NCI-H2081 (cell line): ENCODE data around the gene PPP2R2C.

ENCODE experiments used
- DNase-seq, 2 experiments: peaks; one replicate each; lab custom pipeline; 2025; lab: John Stamatoyannopoulos, UW

The PPP2R2C gene

DNA sequence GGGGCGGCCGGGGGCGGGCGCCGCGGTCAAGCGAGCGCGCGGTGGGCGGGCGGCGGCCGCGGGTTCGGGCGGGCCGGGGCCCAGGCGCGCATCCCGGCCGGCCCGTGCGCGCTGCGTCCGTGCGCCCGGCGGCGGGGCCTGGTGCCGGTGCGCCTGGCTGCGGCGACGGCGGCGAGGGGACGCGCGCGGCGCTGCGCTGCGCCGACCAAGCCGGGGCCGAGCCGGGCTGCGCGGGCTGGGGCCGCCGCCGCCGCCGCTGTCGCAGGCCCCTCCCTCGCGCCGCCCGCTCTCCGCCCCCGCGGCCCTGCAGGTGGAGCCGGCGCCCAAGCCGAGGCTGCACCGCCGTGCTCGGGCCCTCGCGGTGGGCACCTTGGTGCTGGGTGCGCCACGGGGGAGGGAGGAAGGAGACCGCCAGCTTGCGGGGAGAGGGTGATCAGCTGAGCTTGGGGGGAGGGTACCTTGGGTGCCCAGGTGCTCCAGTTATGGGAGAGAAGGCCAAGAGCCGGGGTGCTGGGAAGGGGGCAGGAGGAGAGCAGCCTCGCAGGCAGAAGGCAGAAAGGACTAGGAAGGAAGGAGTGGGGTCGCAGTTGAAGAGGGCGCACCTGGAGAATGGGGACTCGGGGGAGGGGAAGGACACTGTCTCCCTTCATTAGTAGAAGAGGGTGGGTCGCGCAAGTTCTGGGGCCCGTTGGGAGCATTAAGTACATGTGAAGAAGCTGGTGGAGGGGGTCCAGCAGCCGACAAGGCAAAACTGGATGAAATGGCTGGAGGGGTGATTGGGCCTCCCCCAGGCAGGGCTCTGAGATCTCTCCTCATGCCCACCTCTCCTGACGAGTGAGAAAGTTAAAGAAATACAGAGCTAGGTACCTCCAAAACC, at the start of gene PPP2R2C:
PPP2R2C (minus strand) TSS at position 228 of the 877 bp plus-strand sequence. CDS start 385 bp downstream, outside the sequence.
- DNase-seq: no peak

DNA sequence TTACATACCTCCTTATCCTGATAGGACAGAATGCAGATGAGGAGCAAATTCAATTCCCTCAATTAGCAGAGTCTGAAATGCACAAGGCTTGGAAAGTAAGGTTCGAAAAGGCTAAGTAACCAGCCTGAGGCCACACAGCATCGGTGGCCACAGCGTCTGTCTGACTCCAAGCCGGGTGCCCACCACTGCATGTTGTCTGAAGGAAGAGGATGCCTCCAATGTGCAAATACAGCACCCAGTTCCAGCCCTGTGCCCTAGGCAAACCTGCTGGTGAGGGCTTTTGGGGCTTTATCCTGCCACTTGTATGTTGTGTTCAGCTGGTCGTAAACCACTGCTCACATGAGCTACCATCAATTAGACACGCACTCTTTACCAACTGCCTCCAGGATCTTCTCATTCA, 48.6 kb upstream of the PPP2R2C start:
- no peak for DNase-seq

DNA sequence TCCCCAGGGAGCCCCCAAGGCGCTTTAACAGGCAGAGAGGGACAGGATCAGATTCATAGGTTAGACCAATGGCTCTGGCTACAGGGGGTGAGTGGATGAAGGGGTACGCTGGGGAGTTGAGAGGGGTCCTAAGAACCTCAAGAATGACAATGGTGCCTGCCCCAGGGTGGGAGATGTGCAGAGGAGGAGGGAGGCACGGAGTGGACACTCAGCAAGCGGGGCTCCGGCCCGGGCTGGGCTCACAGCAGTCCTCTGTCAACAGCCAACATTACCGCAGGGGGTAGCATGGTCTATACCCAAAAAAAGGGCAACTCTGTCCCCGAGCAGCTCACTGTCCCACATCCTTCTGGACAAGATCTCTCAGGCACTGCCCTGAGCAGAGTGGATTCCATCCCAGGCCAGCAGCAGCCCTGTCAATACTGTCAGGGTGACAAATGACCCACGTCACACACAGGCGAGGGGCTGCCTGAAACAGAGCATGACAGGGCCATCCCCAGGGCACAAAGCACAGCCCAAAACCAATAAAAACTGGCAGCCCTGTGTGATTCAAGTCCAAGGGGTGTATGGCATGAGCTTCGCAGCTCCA, 47.7 kb upstream of the PPP2R2C start:
- DNase-seq: no peak

DNA sequence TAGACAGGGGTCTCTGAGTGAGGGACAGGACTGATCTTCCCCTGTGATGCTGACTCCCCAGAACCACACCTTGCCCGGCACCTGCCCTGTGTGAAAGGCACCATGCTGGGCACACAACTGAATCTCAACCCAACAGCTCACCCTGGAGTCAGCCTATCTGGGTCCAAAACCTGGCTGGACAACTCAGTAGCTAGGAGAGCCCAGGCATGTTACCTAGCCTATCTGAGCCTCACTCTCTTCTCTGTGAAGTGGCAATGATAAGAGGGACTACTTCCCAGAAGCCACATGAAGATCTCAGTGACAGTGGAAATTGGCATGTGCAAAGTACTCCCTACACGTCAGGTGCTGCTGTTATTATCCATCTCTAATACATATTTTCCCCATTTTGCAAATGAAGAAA, 44.8 kb upstream of the PPP2R2C start:
- DNase-seq: no peak

DNA sequence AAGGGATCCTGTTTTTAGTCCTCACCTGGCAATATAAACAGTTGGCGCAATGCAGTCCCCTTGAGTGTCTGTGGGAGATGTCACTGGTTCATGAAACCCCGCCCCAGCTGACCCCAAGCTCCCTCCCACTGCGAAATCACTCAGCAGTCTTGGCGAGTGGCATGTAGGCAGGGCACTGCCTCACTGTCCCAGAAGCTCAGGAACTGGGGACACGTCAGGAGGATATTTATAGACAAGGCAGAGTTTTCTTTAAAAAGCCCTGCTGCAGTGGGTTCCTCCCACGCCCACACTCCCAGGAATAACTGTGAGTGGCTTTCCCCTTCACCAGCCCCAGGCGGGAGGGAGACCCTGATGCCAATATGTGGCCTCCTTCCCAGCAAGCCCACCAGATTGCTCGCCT, 44.3 kb upstream of the PPP2R2C start:
- no peak for DNase-seq

DNA sequence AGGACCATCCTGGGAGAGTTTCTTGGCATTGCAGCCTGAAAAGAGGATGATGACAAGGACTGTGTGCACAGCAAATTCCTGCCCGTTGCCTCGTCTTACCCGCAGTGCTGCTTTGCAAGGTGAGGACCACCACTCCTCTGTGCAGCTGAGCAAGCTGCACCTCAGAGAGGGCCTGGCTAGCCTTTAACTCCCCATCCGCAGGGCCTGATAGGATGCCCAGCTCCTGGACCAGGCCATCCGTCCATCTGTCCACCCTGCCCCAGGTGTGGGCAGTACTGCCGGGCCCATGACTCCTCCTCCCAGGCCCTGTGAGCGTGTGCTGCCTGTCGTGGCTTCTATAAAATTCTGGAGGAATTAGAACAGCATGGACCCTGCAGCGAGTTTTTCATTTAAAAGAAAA, 43.9 kb upstream of the PPP2R2C start:
- no peak for DNase-seq

DNA sequence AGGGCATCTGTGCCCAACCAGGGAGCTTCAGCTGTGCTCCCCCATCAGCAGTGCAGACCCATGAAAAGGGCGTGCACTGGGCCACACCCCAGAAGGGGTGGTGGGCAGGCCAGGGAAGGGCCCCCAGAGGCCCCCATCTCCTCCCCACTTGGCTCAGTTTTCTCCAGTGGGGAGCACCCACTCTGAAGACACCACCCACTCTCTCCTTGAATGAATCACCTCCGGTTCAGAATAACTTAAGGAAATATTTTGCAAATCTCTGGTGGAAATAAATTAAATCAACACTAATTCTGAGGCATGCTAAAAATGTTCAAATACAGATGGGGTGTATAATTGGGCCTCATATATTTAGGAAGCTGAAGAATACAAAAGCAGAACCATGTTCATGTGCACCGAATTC, 41.3 kb upstream of the PPP2R2C start:
- no peak for DNase-seq

DNA sequence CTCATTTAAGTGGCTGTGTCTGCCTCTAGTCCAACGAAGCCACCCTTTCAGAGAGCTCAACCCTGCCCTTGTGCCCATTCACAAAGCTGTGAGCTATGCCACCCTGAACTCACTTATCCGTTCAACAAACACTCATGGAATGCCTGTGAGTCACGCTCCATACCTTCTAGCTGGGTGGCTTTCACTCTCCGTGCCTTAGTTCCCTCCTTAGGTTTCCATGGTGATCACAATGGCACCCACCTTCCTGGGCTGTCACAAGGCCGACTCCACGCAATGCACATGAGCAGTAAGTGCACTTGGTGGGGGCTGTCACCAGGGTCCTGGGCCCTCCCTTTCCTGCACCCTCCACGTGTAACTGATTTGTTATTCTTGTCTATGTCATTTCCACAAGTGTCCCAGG, 37.2 kb upstream of the PPP2R2C start:
- no peak for DNase-seq

DNA sequence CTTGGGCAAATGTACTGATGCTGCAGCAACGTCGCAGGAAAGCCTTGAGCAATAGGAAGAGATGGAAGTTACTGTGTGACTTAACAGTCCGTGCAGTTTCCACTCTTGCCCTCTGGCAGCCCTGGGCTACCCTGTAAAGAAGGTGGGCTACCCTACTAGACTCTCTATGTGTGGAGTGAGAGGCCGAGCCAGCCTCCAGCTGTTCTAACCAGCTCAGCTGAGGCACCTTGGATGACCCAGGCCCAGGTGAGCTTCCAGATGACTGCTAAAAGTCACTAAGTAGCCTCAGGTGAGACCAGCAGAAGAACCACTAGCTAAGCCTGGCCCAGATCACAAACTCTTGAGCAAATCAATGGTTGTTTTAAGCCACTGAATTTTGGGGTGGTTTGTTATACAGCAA, 34.9 kb upstream of the PPP2R2C start:
- no peak for DNase-seq

DNA sequence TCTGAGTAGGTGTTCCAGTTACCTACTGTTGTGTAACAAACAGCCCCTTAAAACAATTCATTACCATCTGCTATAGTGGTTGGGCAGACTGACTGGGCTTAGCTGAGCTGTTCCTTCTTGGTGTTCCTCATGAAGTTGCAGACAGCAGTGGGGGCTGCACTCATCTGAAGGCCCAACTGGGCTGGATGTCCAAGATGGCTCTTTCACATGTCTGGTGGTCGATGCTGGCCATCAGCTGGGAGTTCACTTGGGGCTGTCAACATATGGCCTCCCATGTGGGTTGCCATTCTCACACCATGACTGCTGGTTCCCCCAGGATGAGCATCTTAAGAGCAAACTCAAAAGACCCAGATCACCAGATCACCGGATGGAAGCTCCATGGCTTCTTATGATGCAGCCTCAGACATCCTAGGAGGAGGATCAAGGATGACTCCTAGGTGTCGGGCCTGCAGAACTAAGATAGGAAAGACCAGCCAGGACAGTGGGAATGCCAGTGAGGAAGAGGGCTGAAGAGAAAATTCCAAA, 34.3 kb upstream of the PPP2R2C start:
- no peak for DNase-seq

DNA sequence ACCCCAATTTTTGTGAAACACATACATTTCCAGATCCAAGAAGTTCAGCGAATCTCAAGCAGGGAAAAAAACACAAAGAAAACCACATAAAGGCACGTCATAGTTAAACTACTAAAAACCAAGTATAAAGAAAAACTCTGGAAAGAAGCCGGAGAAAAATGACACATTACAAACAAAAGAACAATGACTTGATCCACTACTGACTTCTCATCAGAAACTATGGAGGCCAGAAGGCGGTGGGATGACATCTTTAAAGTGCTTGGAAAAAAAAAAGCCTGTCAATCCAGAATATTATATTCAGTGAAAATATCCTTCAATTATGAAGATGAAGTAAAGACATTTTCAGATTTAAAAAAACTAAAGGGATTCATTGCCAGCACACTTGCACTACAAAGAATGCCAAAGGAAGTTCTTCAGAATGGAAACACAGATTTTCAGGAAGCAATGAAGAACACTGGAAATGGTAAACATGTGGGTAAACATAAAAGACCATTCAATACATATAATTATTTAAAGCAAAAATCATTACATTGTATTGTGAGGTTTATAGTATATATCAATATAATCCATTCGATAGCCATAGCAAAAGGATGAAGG, 32.6 kb upstream of the PPP2R2C start:
- no peak for DNase-seq

DNA sequence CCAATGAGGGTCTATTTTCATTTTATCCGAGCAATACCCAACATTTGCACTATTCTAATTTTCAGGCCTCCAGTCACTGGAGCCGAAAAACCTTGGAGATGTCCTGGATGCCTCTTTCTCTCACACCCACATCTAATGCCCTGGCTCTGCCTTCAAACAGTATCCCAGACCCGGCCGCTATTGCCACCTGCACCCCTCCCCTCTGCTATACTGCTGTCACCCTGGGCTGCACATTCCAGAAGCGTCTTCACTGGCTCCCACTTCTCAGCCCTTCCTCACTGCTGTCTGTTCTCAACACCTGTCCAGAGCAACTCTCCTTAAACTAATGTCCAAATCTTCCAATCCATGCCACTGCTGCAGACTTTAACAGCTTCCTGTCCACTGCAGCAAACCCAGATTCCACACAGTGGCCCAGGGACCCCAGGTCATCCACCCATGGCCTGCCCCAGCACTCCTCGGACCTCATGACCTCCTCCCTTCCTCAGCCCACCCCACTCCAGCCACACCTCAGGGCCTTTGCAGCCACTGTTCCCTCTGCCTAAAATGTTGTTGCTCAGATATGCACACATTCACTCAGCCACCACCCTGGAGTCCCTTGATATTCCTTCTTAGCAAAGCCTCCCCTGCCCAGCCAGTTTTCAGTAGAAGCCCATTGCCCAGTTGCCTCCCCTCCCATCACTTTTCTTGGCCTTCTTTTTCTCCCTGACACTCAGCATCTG, 30.5 kb upstream of the PPP2R2C start:
- no peak for DNase-seq

DNA sequence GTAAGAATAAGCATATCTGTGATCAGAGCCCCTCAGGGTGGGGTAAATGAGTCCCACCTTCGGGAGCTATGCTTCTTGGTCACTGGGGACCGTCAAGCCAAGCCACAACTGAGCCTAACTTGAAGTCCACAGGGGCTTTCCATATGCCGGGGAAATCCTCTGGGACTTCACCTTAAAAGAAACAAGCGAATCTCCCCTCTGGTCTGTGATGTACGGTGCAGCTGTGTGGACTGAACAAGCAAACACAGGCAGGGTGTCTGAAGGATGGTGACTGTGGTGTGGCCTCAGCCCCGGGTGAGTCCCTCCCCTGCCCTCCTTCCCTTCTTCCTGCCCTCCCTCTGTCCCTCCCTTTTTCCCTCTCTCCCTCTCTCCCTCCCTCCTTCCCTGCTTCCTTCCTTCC, 29.7 kb upstream of the PPP2R2C start:
- no peak for DNase-seq

DNA sequence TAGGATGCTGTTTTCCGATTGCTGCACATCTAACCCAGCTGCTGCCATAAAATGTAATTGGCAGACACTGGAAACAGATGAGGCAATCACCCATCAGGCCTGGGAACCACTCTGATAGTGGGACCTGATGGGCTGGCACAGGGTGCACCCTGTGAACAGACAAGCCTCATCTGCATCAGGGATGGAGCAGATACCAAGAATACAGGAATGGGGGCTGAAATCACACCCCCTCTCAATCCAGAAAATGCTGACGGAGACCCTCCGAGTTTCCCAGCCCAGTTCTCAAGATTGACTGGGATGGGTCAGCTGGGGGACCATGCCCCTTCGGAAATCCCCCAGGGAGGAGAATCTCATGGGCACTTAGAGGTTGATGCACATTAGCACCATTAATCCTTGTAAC, 28.8 kb upstream of the PPP2R2C start:
- no peak for DNase-seq

DNA sequence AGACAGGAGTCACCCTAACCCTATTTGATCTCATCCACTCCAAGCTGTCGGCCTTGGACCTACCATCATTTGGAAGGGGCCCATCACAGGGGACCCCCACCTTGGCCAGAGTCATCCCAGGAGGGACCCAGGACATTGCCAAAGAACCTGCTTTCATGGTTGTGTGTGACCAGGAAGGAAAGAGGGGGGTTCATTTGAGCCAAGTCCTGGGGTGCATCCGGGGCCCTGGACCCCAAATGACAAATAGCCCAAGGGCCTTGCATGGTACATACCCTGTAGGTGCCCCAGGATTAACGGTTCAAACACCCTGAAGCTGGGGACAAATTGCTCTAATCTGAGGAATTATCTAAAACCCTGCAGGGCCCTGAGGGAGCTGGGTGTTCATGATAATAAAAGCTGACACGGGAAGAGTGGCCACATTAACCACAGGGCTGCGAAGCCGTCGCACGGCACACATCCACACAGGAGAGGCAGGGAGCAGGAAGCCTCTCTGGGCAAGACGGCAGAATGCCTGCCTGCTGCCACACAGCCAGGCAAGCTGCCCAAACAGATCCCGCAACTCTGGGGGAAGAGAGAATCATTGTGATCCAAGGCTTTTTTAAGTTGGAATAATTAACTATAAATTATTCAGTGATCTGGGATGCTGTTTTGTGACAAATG, 28.2 kb upstream of the PPP2R2C start:
- no peak for DNase-seq

DNA sequence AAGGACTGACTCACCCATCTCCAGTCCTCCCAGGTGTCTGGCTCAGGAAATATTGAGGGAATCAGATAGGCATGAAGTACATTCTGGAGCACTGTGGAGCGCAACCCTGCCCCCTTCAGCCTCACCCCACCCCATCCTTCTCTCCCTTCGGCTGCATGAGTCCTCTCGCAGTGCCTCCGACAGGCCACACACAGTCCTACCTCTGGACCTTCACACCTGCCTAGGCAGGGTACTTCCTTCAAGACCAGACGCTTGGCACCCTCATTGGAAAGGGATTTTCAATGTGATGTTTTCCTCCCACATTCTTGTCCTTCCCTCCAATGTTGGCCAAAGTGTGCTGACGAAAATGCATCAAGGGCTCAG, 26.8 kb upstream of the PPP2R2C start:
- DNase-seq: no peak

DNA sequence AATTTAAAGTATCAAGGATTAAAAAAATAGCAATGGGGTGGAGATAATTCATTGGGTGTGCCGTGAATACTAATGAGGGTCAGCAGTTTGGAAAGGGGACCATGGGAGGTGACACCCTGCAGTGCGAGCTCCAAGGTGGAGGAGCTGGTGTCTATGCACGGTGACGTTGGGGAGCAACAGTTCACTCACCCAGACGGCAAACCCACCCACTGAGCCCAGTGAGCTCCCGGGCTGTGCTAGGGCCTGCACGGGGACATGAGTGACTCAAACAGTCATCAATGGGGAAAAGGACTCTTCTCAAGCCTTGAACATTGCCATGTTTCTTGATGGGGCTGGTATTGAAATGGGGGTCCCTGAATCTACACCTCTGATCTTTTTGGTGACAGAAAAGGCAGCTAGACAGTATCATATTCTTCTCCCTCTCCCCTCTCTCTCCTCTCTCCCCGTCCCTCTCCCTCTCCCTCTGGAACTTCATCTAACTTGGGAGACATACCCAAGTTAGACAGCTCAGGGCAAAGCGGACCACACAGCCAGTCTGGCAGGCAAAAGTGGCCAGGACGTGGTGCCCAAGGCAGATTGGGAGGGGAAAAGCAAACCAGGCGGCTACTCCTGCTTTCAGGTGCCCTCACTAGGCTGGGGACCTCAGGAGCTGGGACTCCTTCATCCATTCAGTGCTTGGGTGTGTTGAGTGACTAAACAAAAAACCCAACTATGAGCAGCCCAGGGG, 26.3 kb upstream of the PPP2R2C start:
- DNase-seq: no peak

DNA sequence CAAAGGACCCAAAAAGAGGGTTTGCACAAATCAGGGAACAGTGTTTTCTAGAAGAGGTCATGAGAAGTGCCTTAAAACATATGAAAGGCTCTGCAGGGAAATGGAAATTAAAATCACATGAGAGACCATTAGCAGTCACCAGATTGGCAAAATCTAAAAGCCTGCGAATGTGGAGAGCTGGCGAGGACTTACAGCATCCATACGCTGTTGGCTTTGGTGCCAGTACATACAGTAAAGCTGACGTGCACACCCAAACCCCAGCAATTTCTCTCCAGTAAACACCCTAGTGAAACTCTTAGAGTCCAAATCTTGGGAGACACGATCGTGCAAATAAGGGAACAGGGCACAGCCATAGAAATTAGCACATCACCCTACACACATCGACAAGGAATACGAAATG, 25.4 kb upstream of the PPP2R2C start:
- DNase-seq: no peak

DNA sequence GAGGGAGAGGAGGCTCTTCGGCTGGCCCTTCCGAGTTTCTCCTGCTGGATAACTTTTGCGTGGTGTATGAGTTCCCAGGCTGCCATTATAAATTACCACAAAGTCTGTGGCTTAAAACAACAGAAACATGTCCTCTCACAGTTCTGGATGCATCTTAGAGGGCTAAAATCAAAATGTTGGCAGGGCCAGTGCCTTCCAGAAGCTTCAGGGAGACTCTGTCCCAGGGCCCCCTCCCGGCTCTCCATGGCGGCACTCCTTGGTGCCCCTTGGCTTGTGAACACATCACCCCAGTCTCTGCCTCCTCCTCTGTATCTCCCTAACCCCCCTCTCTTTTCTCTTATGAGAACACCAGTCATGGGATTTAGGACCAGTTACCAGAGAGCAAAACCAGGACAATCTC, 23.3 kb upstream of the PPP2R2C start:
- DNase-seq: no peak

DNA sequence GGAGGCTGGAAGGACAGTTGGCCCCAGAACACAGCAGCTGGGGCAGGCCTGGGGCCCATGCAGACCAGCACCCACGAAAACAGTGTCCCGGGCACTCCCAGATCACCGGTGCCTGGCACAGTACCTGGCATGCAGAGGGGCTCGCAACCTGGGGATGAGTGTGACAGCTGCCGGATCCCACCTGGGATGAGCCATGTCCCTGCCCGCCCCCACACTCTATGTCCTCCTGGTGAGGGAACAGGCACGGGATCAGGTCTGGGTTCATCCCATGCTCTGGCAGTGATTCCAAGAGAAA, 22.8 kb upstream of the PPP2R2C start:
- no peak for DNase-seq
